ENCODE data around the gene GJB5. TPM values are rescaled to one million over a fixed set of nuclear protein-coding genes. Genes with fewer than 3 reads are reported as not detected.

The GJB5 gene
- total RNA-seq, 3 donors from 2014 or later, result not detected

- Histone ChIP-seq H3K36me3 (ENCODE audit: low read depth) (no peaks in the 10 kb centered on the region), H3K4me1 (ENCODE audit: low read depth) (peaks cover 15% of the 10 kb centered on the region), H3K4me3 (no peak overlapping the region), H3K9me3 (no peaks in the 10 kb centered on the region)
- intact Hi-C loops (cut with DNase I, micrococcal nuclease), result no loop called here
- ATAC-seq, result no peak
- no peak for DNase-seq
- TF ChIP-seq, protein P1, sequence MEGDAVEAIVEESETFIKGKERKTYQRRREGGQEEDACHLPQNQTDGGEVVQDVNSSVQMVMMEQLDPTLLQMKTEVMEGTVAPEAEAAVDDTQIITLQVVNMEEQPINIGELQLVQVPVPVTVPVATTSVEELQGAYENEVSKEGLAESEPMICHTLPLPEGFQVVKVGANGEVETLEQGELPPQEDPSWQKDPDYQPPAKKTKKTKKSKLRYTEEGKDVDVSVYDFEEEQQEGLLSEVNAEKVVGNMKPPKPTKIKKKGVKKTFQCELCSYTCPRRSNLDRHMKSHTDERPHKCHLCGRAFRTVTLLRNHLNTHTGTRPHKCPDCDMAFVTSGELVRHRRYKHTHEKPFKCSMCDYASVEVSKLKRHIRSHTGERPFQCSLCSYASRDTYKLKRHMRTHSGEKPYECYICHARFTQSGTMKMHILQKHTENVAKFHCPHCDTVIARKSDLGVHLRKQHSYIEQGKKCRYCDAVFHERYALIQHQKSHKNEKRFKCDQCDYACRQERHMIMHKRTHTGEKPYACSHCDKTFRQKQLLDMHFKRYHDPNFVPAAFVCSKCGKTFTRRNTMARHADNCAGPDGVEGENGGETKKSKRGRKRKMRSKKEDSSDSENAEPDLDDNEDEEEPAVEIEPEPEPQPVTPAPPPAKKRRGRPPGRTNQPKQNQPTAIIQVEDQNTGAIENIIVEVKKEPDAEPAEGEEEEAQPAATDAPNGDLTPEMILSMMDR (IDR thresholded peaks at IDR 0.05), result no peak
These were observed 23.5 kb downstream of the GJB5 start for GRCh38 chr1:34778381-34778780.

GRCh38 chr1:34779005-34779404, 24.2 kb downstream of the GJB5 start:
- intact Hi-C loops (cut with DNase I, micrococcal nuclease), result no loop called here
- Histone ChIP-seq H3K9me3 (no peaks in the 10 kb centered on the region), H3K4me3 (no peak overlapping the region), H3K36me3 (ENCODE audit: low read depth) (no peaks in the 10 kb centered on the region), H3K4me1 (ENCODE audit: low read depth) (peaks cover 15% of the 10 kb centered on the region)
- ATAC-seq (no peak), DNase-seq (no peak)
- TF ChIP-seq, protein P1 (IDR thresholded peaks at IDR 0.05), result no peak

- Histone ChIP-seq H3K4me3 (no peak overlapping the region), H3K4me1 (ENCODE audit: low read depth) (peaks cover 15% of the 10 kb centered on the region), H3K36me3 (ENCODE audit: low read depth) (no peaks in the 10 kb centered on the region), H3K9me3 (no peaks in the 10 kb centered on the region)
- ATAC-seq (no peak), DNase-seq (no peak)
- TF ChIP-seq, protein P1 (IDR thresholded peaks at IDR 0.05), result no peak
- intact Hi-C loops (cut with DNase I, micrococcal nuclease), result no loop called here
These were observed 24.7 kb downstream of the GJB5 start for GRCh38 chr1:34779526-34779925.

- Histone ChIP-seq H3K9me3 (no peaks in the 10 kb centered on the region), H3K36me3 (ENCODE audit: low read depth) (no peaks in the 10 kb centered on the region), H3K4me3 (no peak overlapping the region), H3K4me1 (ENCODE audit: low read depth) (peaks cover 15% of the 10 kb centered on the region)
- TF ChIP-seq, protein P1 (IDR thresholded peaks at IDR 0.05), result no peak
- ATAC-seq, result no peak
- intact Hi-C loops (cut with DNase I, micrococcal nuclease), result no loop called here
- DNase-seq, result no peak
These were observed 25.1 kb downstream of the GJB5 start for GRCh38 chr1:34779962-34780361.

DNA sequence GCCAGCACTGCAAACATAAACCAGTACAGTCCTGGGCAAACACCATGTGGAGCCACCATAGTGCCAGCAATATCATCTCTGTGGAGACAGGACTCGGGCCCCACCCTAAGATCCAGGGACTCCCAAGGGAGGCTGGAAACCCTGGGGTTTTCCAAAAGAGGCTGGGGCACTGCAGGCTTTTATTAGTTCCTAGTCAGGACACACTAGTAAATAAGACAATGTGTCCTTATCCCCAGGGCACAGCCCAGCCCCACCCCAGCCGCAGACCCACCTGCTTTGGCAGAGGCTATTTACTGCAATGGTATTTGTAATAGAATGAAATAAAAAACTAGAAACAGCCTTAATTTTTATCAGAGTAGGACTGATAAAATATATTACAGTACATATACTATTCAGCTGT, 25.7 kb downstream of the GJB5 start:
- no peak overlapping the region for H3K4me3 ChIP-seq
- intact Hi-C loops (cut with DNase I, micrococcal nuclease), result no loop called here
- H3K4me1 ChIP-seq (ENCODE audit: low read depth), result peaks cover 15% of the 10 kb centered on the region
- ATAC-seq (no peak), DNase-seq (peak in 1 of 3 donors; percentile 17)
- H3K36me3 ChIP-seq (ENCODE audit: low read depth), result no peaks in the 10 kb centered on the region
- no peaks in the 10 kb centered on the region for H3K9me3 ChIP-seq
- TF ChIP-seq, protein P1 (IDR thresholded peaks at IDR 0.05), result no peak
